ENCODE measurements around the gene GNAS-AS1.

GRCh38 chr20:58899512-58899911 is 48.8 kb upstream of the GNAS-AS1 start:
- TF ChIP-seq CTCF (IDR thresholded peaks at IDR 0.05) (no peak), POLR2A (IDR thresholded peaks at IDR 0.05) (no peak)
